Spleen (tissue), 11 donors: ENCODE measurements around the gene TSPAN19. TPM values are rescaled to one million over a fixed set of nuclear protein-coding genes. Genes with fewer than 3 reads are reported as not detected.

Source experiments
- DNase-seq: peaks from one replicate; pipeline ENCODE4 v3.0.0-alpha.2; 2020
- H3K27ac ChIP-seq, 8 donors: fragments of 200-600 bp; sonication (generic) in 7 of 8; 1 replicate in 4 of 8; 2 replicates in 4 of 8; pipeline versions ENCODE4 v1.5.0 to v1.8.0; 2016 to 2021; ENCODE audit warnings: inconsistent platforms in 4 of 8, mild to moderate bottlenecking in 4 of 8, moderate library complexity in 1 of 8
- H3K27me3 ChIP-seq, 7 donors: fragments of 200-600 bp; sonication (generic) in 6 of 7; replicated peaks in 1 of 7; 1 replicate in 4 of 7; 2 replicates in 3 of 7; pipeline versions ENCODE4 v1.5.0 to v1.8.0; 2016 to 2021; ENCODE audit warnings: inconsistent platforms in 3 of 7, mild to moderate bottlenecking in 1 of 7
- H3K36me3 ChIP-seq, 6 donors: fragments of 200-600 bp; sonication (generic) in 5 of 6; 1 replicate in 4 of 6; 2 replicates in 2 of 6; pipeline versions ENCODE4 v1.5.0 to v1.8.0; 2016 to 2021; ENCODE audit warnings: inconsistent platforms in 2 of 6
- H3K4me1 ChIP-seq, 6 donors: fragments of 200-600 bp; sonication (generic) in 5 of 6; 1 replicate in 3 of 6; 2 replicates in 3 of 6; pipeline versions ENCODE4 v1.5.0 to v1.8.0; 2016 to 2021; ENCODE audit warnings: inconsistent platforms in 3 of 6
- H3K4me3 ChIP-seq, 8 donors: fragments of 200-600 bp; sonication (generic) in 7 of 8; 1 replicate in 4 of 8; 2 replicates in 4 of 8; pipeline versions ENCODE4 v1.5.0 to v1.8.0; 2016 to 2021; ENCODE audit warnings: inconsistent platforms in 4 of 8, mild to moderate bottlenecking in 4 of 8, moderate library complexity in 2 of 8
- H3K9me3 ChIP-seq, 8 donors: fragments of 200-600 bp; sonication (generic) in 7 of 8; 1 replicate in 4 of 8; 2 replicates in 4 of 8; pipeline versions ENCODE4 v1.5.0 to v1.8.0; 2016 to 2021; ENCODE audit warnings: inconsistent platforms in 4 of 8
- CTCF ChIP-seq, 11 experiments: fragments of 200-600 bp in 7 of 11; fragments of 450-650 bp in 4 of 11; sonication (generic) in 4 of 11; IDR thresholded peaks in 8 of 11; conservative IDR thresholded peaks in 3 of 11; 1 replicate in 7 of 11; 2 replicates in 4 of 11; pipeline versions ENCODE4 v1.4.0 to v1.8.0; 2016 to 2021; ENCODE audit warnings: antibody characterized with exemption in 11 of 11, inconsistent platforms in 4 of 11, mild to moderate bottlenecking in 1 of 11
- POLR2A ChIP-seq, 3 donors: fragments of 450-650 bp; IDR thresholded peaks; one replicate each; pipeline ENCODE4 v1.5.1; 2017; ENCODE audit warnings: antibody characterized with exemption in 3 of 3, mild to moderate bottlenecking in 1 of 3
- POLR2AphosphoS5 ChIP-seq, 3 donors: sonication (generic); formaldehyde crosslinking; IDR thresholded peaks; one replicate each; pipeline ENCODE4 v1.5.1; 2017; ENCODE audit warnings: antibody characterized with exemption in 3 of 3
- WGBS, 5 donors: extraction: QIAGEN DNeasy Blood & Tissue Kit in 3 of 5; methylation state at CpG; one replicate each; pipeline versions ENCODE4 v1.1.5 to v1.1.7; 2013 to 2018; 5-methylcytosine and 5-hydroxymethylcytosine counted together
- intact Hi-C: fragments of 100-400 bp; cut with DNase I; formaldehyde crosslinking; loops from one replicate; pipeline ENCODE4 v1.15.0; 2023; ENCODE audit warnings: low total_unique reads
- polyA plus RNA-seq, 3 donors: library from polyadenylated mRNA; stranded (reverse); fragments of 200-250 nt; gene quantifications; one replicate each; pipeline ENCODE4 v1.2.1, GENCODE V29; 2013
- total RNA-seq, 7 donors: library from RNA; depleted of rRNA in 3 of 7; stranded (reverse); fragments of >200 nt in 3 of 7; fragmentation: NEBNext Ultra II Directional in 4 of 7; extraction: Animal tissue kit (Norgen Biotek cat#: 25700) in 4 of 7; gene quantifications; one replicate each; pipeline versions ENCODE4 v1.1.0 to v1.2.1, GENCODE V29; 2016 to 2021
- donor health status: healthy with polysubstance abuse.
- donor health status: DM: no; HTN: no; CAD: no; lungs with moderate emphysema.
- donor health status: DM: no; HTN: no; CAD: no.
- donor health status: Bipolar disorder and iron deficiency.
- donor health status: healthy.
- donor health status: DM: no; HTN: no; CAD: no.
- donor health status: DM: yes; HTN: yes; CAD: no.

TSPAN19 gene
- total and polyA plus RNA-seq, 10 donors: 0.11 to 1.1 (median 0.51) TPM; not detected in 5

DNA sequence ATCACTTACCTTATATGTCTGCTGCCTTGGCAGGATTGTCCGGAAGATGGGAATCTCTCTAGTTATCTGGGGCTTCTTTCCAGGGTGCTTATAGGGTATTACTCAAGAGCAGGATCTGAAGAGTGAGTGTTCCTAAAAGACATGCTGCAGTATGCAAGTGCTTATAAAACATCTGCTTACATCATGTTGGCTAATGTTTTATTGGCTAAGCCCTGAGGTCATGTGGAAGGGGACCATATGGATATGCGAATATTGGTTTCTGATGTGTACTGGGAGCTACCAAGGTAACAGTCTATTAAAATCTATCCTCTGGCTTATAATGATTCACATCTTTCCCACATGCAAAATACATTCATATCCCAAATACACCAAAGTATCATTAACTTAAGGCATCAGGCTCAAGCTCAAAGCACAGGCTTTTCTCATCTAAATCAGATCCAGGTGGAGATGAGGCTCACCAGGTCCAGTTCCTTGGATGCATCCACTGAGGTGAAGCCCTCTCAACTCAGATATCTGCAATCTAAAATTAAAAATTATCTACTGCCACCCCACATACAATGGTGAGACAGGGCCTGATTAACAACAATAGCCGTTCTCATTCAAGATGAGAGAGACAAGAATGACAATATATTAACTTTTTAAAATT is 29.9 kb upstream of the TSPAN19 start:
- 86 to 94% (median 89%) methylated on average over 3 of the region's 3 CpGs for WGBS, 5 donors
- no peak for TF ChIP-seq POLR2AphosphoS5 (IDR thresholded peaks at IDR 0.05)
- TF ChIP-seq POLR2A (IDR thresholded peaks at IDR 0.05): no peak
- no peak for TF ChIP-seq CTCF (IDR thresholded peaks at IDR 0.05 in 8 of 11, conservative IDR thresholded peaks at IDR 0.05 in 3 of 11)
- DNase-seq: no peak

DNA sequence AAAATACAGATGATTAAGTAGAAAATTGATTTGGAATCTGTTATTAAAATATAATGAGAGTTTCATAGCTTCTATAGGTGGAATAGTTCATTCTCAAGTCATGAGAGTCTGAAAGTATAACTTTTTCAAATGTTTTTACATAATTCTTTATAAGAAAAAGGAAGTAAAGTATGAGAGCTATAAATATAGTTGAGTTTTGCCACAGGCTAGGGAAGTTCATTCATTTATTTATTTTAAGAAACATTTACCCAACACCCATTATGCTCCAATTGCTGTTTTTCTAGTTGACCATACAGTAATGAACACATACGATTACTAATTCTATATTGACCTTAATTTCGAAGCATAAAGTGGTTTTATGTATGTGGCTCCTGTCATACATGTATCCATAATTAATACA is 24.8 kb upstream of the TSPAN19 start:
- no peak overlapping the region for H3K27ac ChIP-seq
- TF ChIP-seq POLR2AphosphoS5 (IDR thresholded peaks at IDR 0.05) (no peak), POLR2A (IDR thresholded peaks at IDR 0.05) (no peak), CTCF (IDR thresholded peaks at IDR 0.05 in 8 of 11, conservative IDR thresholded peaks at IDR 0.05 in 3 of 11) (no peak)
- H3K27me3 ChIP-seq: no peaks in the 10 kb centered on the region
- intact Hi-C loops: no loop called here
- H3K36me3 ChIP-seq: no peaks in the 10 kb centered on the region
- no peak for DNase-seq
- 36 to 48% (median 42%) methylated on average over 2 of the region's 2 CpGs for WGBS, 5 donors
- peaks cover 0 to 13% (median 0%) of the 10 kb centered on the region in 6 donors for H3K4me1 ChIP-seq
- H3K4me3 ChIP-seq: no peak overlapping the region
- no peaks in the 10 kb centered on the region for H3K9me3 ChIP-seq

More for the DNA sequence above, 29.9 kb upstream of the TSPAN19 start:
- Histone ChIP-seq H3K9me3 (no peaks in the 10 kb centered on the region), H3K36me3 (no peaks in the 10 kb centered on the region), H3K4me1 (no peaks in the 10 kb centered on the region), H3K4me3 (no peak overlapping the region), H3K27ac (no peak overlapping the region), H3K27me3 (no peaks in the 10 kb centered on the region)
- intact Hi-C loops: no loop called here

DNA sequence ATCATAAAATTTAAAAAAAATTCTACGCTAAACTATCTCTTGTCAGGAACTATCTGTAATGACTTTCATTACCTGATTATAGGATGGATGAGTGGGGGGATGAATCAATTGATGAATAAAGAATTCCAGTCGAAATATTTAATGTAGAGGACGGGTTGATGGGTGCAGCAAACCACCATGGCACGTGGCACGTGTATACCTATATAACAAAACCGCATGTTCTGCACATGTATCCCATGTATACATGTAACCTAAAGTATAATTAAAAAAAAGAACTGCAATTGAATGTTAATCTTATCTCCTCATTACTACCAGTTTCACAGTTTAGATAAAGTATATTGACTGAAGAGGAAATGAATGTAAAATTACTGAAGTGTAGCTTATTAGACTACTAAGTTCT is 23.5 kb upstream of the TSPAN19 start:
- Histone ChIP-seq H3K27me3 (no peaks in the 10 kb centered on the region), H3K36me3 (no peaks in the 10 kb centered on the region), H3K27ac (no peak overlapping the region), H3K4me1 (peaks cover 0 to 13% (median 0%) of the 10 kb centered on the region in 6 donors), H3K9me3 (no peaks in the 10 kb centered on the region), H3K4me3 (no peak overlapping the region)
- intact Hi-C loops: no loop called here
- WGBS, 5 donors: 70 to 84% (median 76%) methylated on average over 6 of the region's 6 CpGs
- no peak for DNase-seq
- TF ChIP-seq CTCF (IDR thresholded peaks at IDR 0.05 in 8 of 11, conservative IDR thresholded peaks at IDR 0.05 in 3 of 11) (no peak), POLR2AphosphoS5 (IDR thresholded peaks at IDR 0.05) (no peak), POLR2A (IDR thresholded peaks at IDR 0.05) (no peak)

DNA sequence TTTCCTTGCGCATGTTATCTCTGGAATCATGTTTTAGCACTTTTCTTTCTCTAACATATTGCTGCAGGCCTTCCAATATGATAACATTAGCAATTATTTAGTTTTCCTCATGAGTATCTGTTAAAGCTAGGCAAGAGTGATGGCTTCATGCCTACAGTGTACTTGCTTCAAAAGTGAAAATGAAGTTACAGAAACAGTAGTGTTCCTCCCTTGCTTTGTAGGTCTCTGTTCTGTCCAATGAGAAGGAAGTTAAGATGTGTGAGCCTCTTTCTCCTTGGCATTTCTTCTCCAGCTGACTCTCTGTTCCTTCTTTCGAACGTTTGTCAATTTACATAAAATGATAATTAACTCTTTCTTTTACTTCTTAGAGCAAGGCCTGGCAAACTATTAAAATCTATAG is 22.3 kb upstream of the TSPAN19 start:
- H3K4me3 ChIP-seq: no peak overlapping the region
- no peaks in the 10 kb centered on the region for H3K36me3 ChIP-seq
- H3K27ac ChIP-seq: no peak overlapping the region
- TF ChIP-seq POLR2A (IDR thresholded peaks at IDR 0.05) (no peak), POLR2AphosphoS5 (IDR thresholded peaks at IDR 0.05) (no peak), CTCF (IDR thresholded peaks at IDR 0.05 in 8 of 11, conservative IDR thresholded peaks at IDR 0.05 in 3 of 11) (no peak)
- H3K4me1 ChIP-seq: peaks cover 0 to 13% (median 0%) of the 10 kb centered on the region in 6 donors
- H3K9me3 ChIP-seq: no peaks in the 10 kb centered on the region
- H3K27me3 ChIP-seq: no peaks in the 10 kb centered on the region
- WGBS, 5 donors: 40 to 52% (median 45%) methylated on average over 3 of the region's 3 CpGs
- no peak for DNase-seq
- intact Hi-C loops: no loop called here
